Measurements from ENCODE around the gene ANKS1B.

Gene ANKS1B

DNA sequence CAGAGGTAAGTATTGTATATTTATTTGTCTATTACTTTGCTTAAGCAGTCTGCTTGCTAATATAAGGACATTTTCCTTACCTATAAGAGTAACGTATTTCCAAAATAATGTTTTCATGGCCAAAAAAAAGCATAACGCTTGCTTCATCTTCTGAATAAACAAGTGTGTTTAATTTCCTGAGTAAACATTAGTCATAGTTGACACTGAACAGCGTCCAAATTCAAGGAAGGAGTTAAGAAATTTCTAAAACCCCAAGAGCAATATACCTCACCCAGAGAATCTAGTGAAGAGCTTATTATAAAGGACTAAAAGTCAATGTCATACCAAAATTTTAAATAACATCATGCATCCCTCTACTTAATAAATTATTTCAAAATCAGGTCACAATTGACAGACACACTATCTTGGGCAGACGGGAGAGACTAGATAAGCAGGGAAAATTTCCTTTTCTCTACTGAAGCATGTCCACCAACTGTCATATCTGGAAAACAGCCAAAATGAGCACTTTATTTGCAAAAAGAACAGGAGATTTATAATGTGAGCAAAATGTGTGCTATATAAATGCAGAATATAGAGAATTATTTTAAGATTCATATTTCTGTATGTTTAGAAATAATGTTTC lies 25.1 kb downstream of the ANKS1B start:
- DNase-seq, result peak; percentile 52 to 87

DNA sequence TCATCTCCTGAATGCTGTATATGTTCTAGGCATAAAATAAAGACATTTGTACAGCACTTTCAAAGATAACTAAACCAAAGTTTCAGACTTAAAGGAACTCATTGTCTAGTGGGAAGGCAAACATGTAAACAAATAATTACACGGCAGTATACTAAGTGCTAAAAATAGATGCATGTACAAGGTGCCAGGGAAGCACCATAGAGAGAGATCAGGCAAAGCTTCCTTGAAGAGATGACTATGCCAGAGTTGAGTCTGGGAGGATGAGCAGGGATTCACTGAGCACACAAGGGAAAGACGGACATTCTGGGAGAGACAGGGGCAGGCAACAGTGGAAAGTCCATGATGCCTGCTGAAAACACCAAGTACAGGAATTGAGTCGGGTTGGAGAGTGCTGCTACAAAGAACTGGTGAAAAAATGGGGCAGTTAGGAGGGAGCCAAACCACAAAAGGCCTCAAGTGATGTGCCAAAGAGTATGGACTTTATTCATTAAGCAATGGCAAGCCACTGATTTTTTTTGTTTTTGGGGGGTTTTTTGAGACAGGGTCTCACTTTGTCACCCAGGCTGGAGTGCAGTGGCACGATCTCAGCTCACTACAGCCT lies 26.8 kb downstream of the ANKS1B start:
- peak in 1 of 2 experiments; percentile 23 for DNase-seq

DNA sequence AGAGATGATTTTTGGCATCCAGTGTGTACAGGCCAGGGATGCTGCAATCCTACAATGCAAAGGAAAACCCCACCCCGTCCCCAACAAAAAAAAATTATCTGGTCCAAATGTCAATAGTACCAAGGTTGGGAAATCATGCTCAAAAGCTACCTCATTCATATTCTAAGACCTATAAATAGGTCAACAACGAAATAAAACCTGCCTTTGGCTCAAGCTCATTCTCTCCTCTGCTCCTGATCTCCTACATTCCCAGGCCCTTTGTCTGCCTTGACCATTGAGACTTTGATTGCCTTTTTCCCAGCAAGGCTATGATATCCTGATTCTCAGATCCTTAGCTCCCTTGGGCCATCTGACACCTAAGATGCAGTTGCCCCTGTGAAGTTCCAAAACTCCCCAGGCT lies 30.0 kb downstream of the ANKS1B start:
- no peak for DNase-seq

GRCh38 chr12:99948370-99948769 lies 36.4 kb downstream of the ANKS1B start:
- no peak for DNase-seq

GRCh38 chr12:99946131-99946530 lies 38.6 kb downstream of the ANKS1B start:
- DNase-seq, result no peak

GRCh38 chr12:99935608-99936007 lies 49.1 kb downstream of the ANKS1B start:
- no peak for DNase-seq

GRCh38 chr12:99926511-99927169 lies 58.1 kb downstream of the ANKS1B start:
- no peak for DNase-seq

GRCh38 chr12:99920353-99920960 lies 64.3 kb downstream of the ANKS1B start:
- DNase-seq, result no peak

DNA sequence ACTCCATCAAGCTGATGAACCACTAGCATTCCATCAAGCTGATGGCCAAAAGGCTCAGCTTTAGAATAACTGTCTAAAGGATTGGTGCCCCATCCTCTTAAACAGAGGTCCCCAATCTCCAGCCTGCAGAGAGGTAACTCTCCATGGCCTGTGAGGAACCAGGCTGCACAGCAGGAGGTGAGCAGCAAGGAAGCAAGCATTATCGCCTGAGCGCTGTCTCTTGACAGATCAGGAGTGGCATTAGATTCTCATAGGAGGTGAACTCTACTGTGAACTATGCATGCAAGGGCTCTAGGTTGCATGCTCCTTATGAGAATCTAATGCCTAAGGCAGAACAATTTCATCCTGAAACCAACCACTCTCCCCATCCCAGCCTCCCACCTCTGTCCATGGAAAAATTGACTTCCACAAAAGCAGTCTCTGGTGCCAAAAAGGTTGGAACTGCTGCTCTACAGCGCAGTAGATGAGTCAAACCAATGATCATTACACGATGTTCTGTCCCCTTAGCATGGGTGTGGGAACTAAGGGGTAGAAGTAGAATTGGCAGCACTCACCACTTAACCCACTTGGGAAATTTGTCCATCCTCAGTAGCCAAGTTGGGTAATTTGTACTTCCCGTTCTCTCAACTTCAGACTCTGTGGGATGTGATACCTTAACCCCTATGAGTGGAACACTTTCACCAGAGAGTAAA lies 66.9 kb downstream of the ANKS1B start:
- DNase-seq, result no peak

DNA sequence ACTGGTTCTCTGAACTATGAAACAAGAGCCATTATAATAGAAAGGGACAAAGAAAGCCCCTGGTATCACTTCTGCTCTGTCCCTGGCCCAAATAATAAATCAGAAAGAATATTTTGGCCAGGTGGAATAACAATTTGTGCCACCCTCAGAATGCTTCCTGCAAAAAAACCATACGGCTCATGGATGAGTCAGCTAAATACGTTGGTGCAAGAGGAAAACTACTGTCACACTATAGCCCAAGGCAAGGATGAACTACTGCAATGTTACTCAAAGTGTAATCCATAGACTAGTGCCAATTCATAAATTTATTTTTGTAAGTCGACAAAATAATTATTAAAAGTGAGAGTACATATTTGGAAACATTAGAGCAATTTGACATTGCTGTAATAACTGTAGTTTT lies 68.2 kb downstream of the ANKS1B start:
- DNase-seq, result no peak

DNA sequence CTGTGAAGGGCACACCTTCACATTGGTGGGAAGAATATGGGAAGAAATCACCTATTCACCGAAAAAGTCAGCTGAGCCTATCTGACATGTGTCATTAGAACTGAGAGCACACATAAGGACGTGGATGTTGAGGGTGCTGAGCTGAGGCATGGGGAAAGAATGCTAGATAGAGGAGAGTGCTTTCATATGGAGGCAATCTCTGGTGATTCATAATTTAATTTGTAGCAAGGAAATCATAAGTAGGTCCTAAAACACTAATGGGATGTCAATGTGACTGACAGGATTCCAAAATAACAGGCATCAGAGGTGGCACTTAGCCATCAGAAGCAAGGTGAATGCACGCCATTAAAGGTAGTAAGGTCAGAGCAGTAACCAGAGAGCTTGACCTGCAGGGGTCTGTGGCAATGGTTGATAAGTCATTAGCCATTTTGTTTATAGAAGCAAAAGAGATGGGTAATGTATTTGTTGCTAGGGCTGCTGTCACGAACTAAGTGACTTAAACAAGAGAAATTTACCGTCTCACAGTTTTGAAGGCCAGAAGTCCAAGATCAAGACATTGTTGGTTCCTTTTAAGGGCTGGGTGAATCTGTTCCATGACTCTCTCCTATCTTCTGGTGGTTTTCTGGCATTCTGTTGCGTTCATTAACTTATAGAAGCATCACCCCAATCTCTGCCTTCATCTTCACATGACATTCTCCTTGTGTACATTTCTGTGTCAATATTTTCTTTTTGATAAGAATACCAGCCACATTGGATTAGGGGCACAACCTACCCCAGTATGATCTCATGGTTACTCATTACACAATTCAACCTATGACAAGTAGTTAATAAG lies 69.3 kb downstream of the ANKS1B start:
- DNase-seq, result no peak

GRCh38 chr12:99914206-99914605 lies 70.5 kb downstream of the ANKS1B start:
- no peak for DNase-seq

DNA sequence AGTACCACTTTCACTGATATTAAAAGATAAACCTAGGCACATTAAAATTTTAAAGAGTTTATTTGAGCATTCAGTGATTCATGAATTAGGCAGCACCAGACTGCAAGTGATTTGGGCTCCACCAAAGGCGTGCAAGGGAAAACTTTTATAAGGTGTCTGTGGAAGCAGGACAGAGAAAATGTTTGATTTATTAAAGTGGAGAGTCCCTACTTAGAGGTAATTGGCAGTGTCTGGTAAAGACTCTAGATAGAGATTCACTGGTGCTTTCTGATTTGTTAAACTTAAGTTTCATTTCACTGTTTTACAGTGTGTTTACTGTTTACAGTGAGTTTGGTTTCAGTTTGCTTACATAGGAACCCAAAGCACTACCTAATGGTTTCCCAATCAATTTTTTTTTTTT lies 72.8 kb downstream of the ANKS1B start:
- DNase-seq, result no peak

- no peak for DNase-seq
These were observed 73.7 kb downstream of the ANKS1B start for GRCh38 chr12:99911081-99911480.

DNA sequence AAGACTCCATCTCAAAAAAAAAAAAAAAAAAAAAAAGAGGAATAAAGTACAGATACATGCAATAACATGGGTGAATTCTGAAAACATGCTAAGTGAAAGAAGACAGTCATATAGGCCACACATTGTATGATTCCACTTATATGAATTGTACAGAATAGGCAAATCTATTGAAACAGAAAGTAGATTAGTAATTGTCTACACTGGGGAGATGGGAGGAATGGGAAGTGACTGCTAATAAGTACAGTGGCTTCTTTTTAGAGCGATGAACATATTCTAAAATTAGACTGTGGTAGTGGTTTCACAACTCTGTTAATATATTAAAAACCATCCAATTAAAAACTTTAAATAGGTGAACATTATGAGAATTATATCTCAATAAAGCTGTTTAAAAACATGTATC lies 74.4 kb downstream of the ANKS1B start:
- DNase-seq, result no peak

GRCh38 chr12:99906786-99907579 lies 77.8 kb downstream of the ANKS1B start:
- DNase-seq, result no peak

DNA sequence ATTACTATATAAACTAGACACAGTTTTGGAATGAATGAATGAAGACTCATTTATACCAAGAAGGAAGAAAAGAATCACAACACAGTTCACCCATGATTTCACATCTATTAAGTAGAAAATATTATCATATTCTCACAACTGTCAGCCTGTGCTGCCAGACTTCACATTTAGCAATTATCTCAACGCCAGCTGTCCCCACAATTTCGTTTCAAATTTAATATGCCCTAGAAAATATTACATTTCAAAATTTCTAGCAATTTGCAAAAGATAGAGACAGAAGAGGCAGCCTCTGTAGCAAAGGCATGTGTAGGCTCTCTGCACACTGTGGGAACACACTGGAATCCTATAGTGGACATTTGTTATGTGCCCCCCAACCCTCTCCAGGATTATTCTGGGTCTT lies 83.6 kb downstream of the ANKS1B start:
- DNase-seq, result peak in 1 of 2 experiments; percentile 26

DNA sequence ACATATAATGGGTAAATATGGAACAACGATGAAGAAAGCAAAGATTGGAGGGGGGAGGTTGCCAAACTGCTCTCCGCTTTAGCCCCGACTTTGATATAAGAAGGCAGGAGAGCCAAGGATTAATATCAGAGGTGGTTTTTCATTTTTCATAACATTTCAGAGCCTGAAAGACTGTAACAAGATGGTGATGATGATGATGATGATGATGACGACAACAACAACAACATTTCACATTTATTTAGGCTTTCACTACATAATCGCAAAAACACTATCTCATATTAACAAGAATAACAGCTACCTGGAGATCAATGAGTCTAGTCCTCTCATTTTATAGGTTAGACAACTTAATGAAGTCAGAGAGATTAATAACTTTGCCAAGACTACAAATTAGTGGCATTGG lies 86.1 kb downstream of the ANKS1B start:
- no peak for DNase-seq

- no peak for DNase-seq
These were observed 105.3 kb downstream of the ANKS1B start for GRCh38 chr12:99879439-99879838.

DNA sequence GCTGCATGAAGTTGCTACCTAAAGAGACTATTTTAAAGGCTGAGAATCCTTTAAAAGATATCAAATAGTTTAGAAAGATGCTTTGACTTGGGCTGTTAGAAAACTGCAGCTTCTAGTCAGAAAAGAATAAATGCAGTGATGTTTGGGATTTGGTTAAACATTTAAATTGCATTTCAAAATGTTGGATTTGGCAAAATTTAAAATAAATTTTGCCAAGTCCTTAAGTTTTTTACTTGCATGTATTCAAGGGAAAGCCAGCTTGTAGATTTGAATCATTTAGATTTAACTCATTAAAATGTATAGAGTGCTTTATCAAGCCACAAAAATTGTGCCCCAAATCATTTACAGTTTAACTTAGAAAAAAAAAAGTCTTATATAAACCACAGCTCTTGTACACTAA lies 109.7 kb downstream of the ANKS1B start:
- no peak for DNase-seq

DNA sequence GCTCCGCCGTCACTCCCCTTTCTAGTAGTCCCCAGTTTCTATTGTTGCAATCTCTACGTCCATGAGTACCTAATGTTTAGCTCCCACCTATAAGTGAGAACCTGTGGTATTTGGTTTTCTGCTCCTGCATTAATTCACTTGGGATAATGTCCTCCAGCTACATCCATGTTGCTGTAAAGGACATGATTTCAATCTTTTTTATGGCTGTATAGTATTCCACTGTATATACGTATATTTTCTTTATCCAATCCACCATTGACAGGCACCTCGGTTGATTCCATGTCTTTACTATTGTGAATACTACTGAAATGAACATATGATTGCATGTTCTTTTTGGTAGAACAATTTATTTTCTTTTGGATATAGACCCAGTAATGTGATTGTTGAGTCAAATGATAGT lies 114.7 kb downstream of the ANKS1B start:
- DNase-seq, result no peak

DNA sequence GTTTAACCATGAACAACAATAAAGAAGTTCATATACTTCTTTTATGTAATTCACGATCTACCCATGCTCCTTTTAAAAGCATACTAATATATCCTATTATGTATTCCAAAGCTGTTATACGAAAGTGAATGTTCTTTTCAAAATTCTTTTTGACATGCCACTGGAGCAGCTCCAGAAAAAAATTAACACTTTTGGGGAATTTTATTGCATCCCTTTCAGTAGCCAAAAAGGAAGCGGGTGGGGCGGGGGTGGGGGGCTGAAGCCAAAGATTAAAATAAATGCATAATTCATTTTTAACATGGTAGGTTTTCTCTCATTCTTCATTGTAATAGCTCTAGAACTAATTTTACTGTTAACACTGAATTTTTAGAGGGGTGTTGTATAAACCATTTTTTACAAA lies 123.0 kb downstream of the ANKS1B start:
- DNase-seq, result no peak

All from cerebellar nuclear complex (tissue), 1 donor.